PC-3 (cell line): ENCODE measurements around the gene CSTPP1. TPM values are rescaled to one million over a fixed set of nuclear protein-coding genes. Genes with fewer than 3 reads are reported as not detected.
"Not testable (repeated sequence)": the region's sequence is repeated elsewhere in the genome, so short reads cannot be mapped to it uniquely, and the experiment has no call there.

Experiments used
- ATAC-seq: fragments of 200-7000 bp; cut with Tn5 transposase; 2 replicates; pipeline ENCODE4 v1.9.1; 2020; ENCODE audit warnings: mild to moderate bottlenecking, moderate library complexity
- BruUV-seq: library from RNA; stranded (reverse); fragments of 400-500 nt; replicated peaks from 2 replicates; lab custom pipeline; 2021; lab: Mats Ljungman, UMichigan
- CTCF ChIA-PET: fragments of 300-600 bp; sonication (Branson Sonifier 250); formaldehyde crosslinking; loops from one replicate; lab custom pipeline; 2022; ENCODE audit warnings: antibody characterized with exemption; lab: Charles Lee
- POLR2A ChIA-PET: fragments of 300-600 bp; sonication (Branson Sonifier 250); formaldehyde crosslinking; loops from one replicate; lab custom pipeline; 2022; ENCODE audit warnings: antibody characterized with exemption; ENCODE audit not compliant: unreplicated experiment; lab: Charles Lee
- DNase-seq: peaks from one replicate; pipeline ENCODE4 v3.0.0-alpha.2; 2015
- H2AFZ ChIP-seq: fragments of 300-600 bp; sonication (generic); 2 replicates; pipeline ENCODE4 v1.6.0; 2016; ENCODE audit warnings: antibody characterized with exemption, low read length
- H3F3A ChIP-seq: fragments of 300-600 bp; sonication (generic); one replicate; pipeline ENCODE4 v1.6.0; 2017; ENCODE audit warnings: antibody characterized with exemption, low read length, control low read depth, mild to moderate bottlenecking; ENCODE audit not compliant: unreplicated experiment
- H3K27ac ChIP-seq: fragments of 300-600 bp; sonication (generic); 2 replicates; pipeline ENCODE4 v1.5.1; 2016; ENCODE audit warnings: mild to moderate bottlenecking, low read length
- H3K27me3 ChIP-seq: fragments of 300-600 bp; sonication (generic); 2 replicates; pipeline ENCODE4 v1.6.1; 2016; ENCODE audit warnings: low read length, mixed read lengths
- H3K36me3 ChIP-seq: fragments of 300-600 bp; sonication (generic); 2 replicates; pipeline ENCODE4 v1.6.1; 2016; ENCODE audit warnings: low read depth, mixed run types, low read length, mixed read lengths
- H3K4me1 ChIP-seq: fragments of 300-600 bp; sonication (generic); 2 replicates; pipeline ENCODE4 v1.5.1; 2016; ENCODE audit warnings: low read length; ENCODE audit not compliant: insufficient read depth
- H3K4me2 ChIP-seq: fragments of 300-600 bp; sonication (generic); 2 replicates; pipeline ENCODE4 v1.6.0; 2016; ENCODE audit warnings: low read length
- H3K4me3 ChIP-seq: fragments of 300-600 bp; sonication (generic); 2 replicates; pipeline ENCODE4 v1.5.1; 2016; ENCODE audit warnings: mild to moderate bottlenecking, low read length, mixed read lengths
- H3K79me2 ChIP-seq: fragments of 300-600 bp; sonication (generic); 2 replicates; pipeline ENCODE4 v1.6.1; 2017; ENCODE audit warnings: low read length, mixed read lengths
- H3K9ac ChIP-seq: fragments of 300-600 bp; sonication (generic); 2 replicates; pipeline ENCODE4 v1.6.0; 2016; ENCODE audit warnings: mild to moderate bottlenecking, low read length
- H3K9me2 ChIP-seq: fragments of 300-600 bp; sonication (generic); replicated peaks from 2 replicates; pipeline ENCODE4 v1.6.1; 2016; ENCODE audit warnings: mixed run types, low read length, mixed read lengths
- H3K9me3 ChIP-seq: fragments of 300-600 bp; sonication (generic); 2 replicates; pipeline ENCODE4 v1.6.1; 2016; ENCODE audit warnings: low read length, mixed read lengths
- H4K20me1 ChIP-seq: fragments of 300-600 bp; sonication (generic); 2 replicates; pipeline ENCODE4 v1.6.1; 2016; ENCODE audit warnings: low read length, mixed read lengths
- CTCF ChIP-seq: fragments of 300-600 bp; sonication (generic); conservative IDR thresholded peaks from 2 replicates; pipeline ENCODE4 v1.5.1; 2017; ENCODE audit warnings: antibody characterized with exemption, low read depth, mild to moderate bottlenecking, low read length
- EZH2 ChIP-seq: fragments of 300-600 bp; sonication (generic); IDR thresholded peaks from one replicate; pipeline ENCODE4 v1.6.1; 2017; ENCODE audit warnings: antibody characterized with exemption, mild to moderate bottlenecking, low read length; ENCODE audit not compliant: unreplicated experiment
- EZH2phosphoT487 ChIP-seq: fragments of 300-600 bp; sonication (generic); IDR thresholded peaks from 2 replicates; pipeline ENCODE4 v1.6.1; 2018; ENCODE audit warnings: mild to moderate bottlenecking, antibody characterized with exemption, low read length, borderline replicate concordance
- intact Hi-C: fragments of 100-400 bp; cut with micrococcal nuclease; formaldehyde crosslinking; loops from 2 replicates; pipeline ENCODE4 v1.9.0; 2023
- total RNA-seq: library from RNA; depleted of rRNA; stranded (reverse); fragments of >200 nt; gene quantifications from 2 replicates; pipeline ENCODE4 v1.2.3, GENCODE V29; 2014

The CSTPP1 gene
- total RNA-seq, 1 experiment from 2014 or later, result 21.7 TPM

- CTCF ChIA-PET, result no interaction called here
Observed at GRCh38 chr11:46987183-46987582, 50.6 kb downstream of the CSTPP1 start.

GRCh38 chr11:46989810-46990487 is 53.4 kb downstream of the CSTPP1 start:
- not testable (repeated sequence) for H3K4me2 ChIP-seq, ATAC-seq, H3K9me3 ChIP-seq

More at GRCh38 chr11:46987183-46987582, 50.6 kb downstream of the CSTPP1 start:
- DNase-seq (no peak), ATAC-seq (no peak)
- H3K4me1 ChIP-seq, result peaks cover 17% of the 10 kb centered on the region; the same call in 1 of the 2 replicates
- H3K36me3 ChIP-seq, result no peaks in the 10 kb centered on the region
- H3K79me2 ChIP-seq, result no peaks in the 10 kb centered on the region
- no peaks in the 10 kb centered on the region for H3K27me3 ChIP-seq
- H2AFZ ChIP-seq, result no peak overlapping the region
- H3K4me3 ChIP-seq, result no peak overlapping the region
- intact Hi-C loops, result no loop called here
- H4K20me1 ChIP-seq, result no peaks in the 10 kb centered on the region
- POLR2A ChIA-PET, result no interaction called here
- BruUV-seq, result no TSS peak
- H3K4me2 ChIP-seq, result no peak overlapping the region
- H3K9me2 ChIP-seq, result no peaks in the 10 kb centered on the region
- H3K9me3 ChIP-seq, result no peaks in the 10 kb centered on the region
- no peaks in the 10 kb centered on the region for H3F3A ChIP-seq
- no peak for TF ChIP-seq EZH2
- H3K9ac ChIP-seq, result no peak overlapping the region
- H3K27ac ChIP-seq, result no peak overlapping the region

GRCh38 chr11:46991391-46991790 is 54.8 kb downstream of the CSTPP1 start:
- no peaks in the 10 kb centered on the region for H3K9me2 ChIP-seq
- BruUV-seq, result no TSS peak
- H4K20me1 ChIP-seq, result no peaks in the 10 kb centered on the region
- no peaks in the 10 kb centered on the region for H3K9me3 ChIP-seq
- intact Hi-C loops, result no loop called here
- no peak for ATAC-seq
- H3K27ac ChIP-seq, result no peak overlapping the region
- H3F3A ChIP-seq, result no peaks in the 10 kb centered on the region
- no peak overlapping the region for H2AFZ ChIP-seq
- CTCF ChIA-PET, result no interaction called here
- POLR2A ChIA-PET, result no interaction called here
- H3K4me2 ChIP-seq, result no peak overlapping the region
- TF ChIP-seq EZH2phosphoT487, result no peak
- no peak for TF ChIP-seq CTCF
- no peak for TF ChIP-seq EZH2
- no peak overlapping the region for H3K4me3 ChIP-seq
- no peaks in the 10 kb centered on the region for H3K27me3 ChIP-seq
- H3K36me3 ChIP-seq, result no peaks in the 10 kb centered on the region
- H3K9ac ChIP-seq, result no peak overlapping the region
- H3K79me2 ChIP-seq, result no peaks in the 10 kb centered on the region
- no peaks in the 10 kb centered on the region for H3K4me1 ChIP-seq
- DNase-seq, result no peak

More at GRCh38 chr11:46989810-46990487, 53.4 kb downstream of the CSTPP1 start:
- H3K4me1 ChIP-seq, BruUV-seq, DNase-seq, H3K27ac ChIP-seq, CTCF ChIA-PET, H3K9me2 ChIP-seq, H3F3A ChIP-seq, H4K20me1 ChIP-seq, H3K27me3 ChIP-seq, POLR2A ChIA-PET, H3K79me2 ChIP-seq, H3K4me3 ChIP-seq, H3K36me3 ChIP-seq, intact Hi-C loops, H2AFZ ChIP-seq, H3K9ac ChIP-seq: not testable (repeated sequence)

GRCh38 chr11:46992386-46992785 is 55.8 kb downstream of the CSTPP1 start:
- H3K9me3 ChIP-seq, H3K36me3 ChIP-seq, H3K9ac ChIP-seq, POLR2A ChIA-PET, H3K4me3 ChIP-seq, H2AFZ ChIP-seq, H3K79me2 ChIP-seq, intact Hi-C loops, H3F3A ChIP-seq, H3K27me3 ChIP-seq, H3K4me1 ChIP-seq, H4K20me1 ChIP-seq, BruUV-seq, ATAC-seq, H3K4me2 ChIP-seq, DNase-seq, H3K27ac ChIP-seq, CTCF ChIA-PET, H3K9me2 ChIP-seq: not testable (repeated sequence)

- H3F3A ChIP-seq, H3K4me2 ChIP-seq, POLR2A ChIA-PET, H3K9ac ChIP-seq, H3K9me3 ChIP-seq, H3K79me2 ChIP-seq, BruUV-seq, H3K36me3 ChIP-seq, H3K27ac ChIP-seq, H3K27me3 ChIP-seq, H4K20me1 ChIP-seq, H3K9me2 ChIP-seq, CTCF ChIA-PET, intact Hi-C loops, H3K4me1 ChIP-seq, H3K4me3 ChIP-seq, DNase-seq, ATAC-seq, H2AFZ ChIP-seq: not testable (repeated sequence)
Observed at GRCh38 chr11:46997796-46998195, 61.2 kb downstream of the CSTPP1 start.
